Muscle of leg (tissue), 11 donors: Measurements from ENCODE around the gene KCNJ18. TPM values are rescaled to one million over a fixed set of nuclear protein-coding genes. Genes with fewer than 3 reads are reported as not detected.
"Not testable (repeated sequence)": the region's sequence is repeated elsewhere in the genome, so short reads cannot be mapped to it uniquely, and the experiment has no call there.

Experiments used
- DNase-seq: peaks from one replicate; pipeline ENCODE4 v3.0.0; 2013
- H3K27ac ChIP-seq: one replicate; pipeline ENCODE4 v1.5.1; 2013; ENCODE audit warnings: mild to moderate bottlenecking, low read length, control low read depth
- H3K27me3 ChIP-seq: one replicate; pipeline ENCODE4 v1.6.1; 2013; ENCODE audit warnings: low read length; ENCODE audit not compliant: control insufficient read depth, insufficient read depth
- H3K36me3 ChIP-seq: one replicate; pipeline ENCODE4 v1.6.1; 2013; ENCODE audit warnings: low read length; ENCODE audit not compliant: control insufficient read depth, insufficient read depth
- H3K4me1 ChIP-seq: one replicate; pipeline ENCODE4 v1.6.1; 2013; ENCODE audit warnings: low read length; ENCODE audit not compliant: control insufficient read depth, insufficient read depth
- H3K4me3 ChIP-seq: one replicate; pipeline ENCODE4 v1.5.1; 2013; ENCODE audit warnings: low read length, control low read depth
- H3K9me3 ChIP-seq: replicated peaks from 2 replicates; pipeline ENCODE4 v1.6.1; 2013; ENCODE audit warnings: low read depth, low read length; ENCODE audit not compliant: control insufficient read depth
- WGBS: methylation state at CpG from one replicate; pipeline ENCODE4 v1.1.5; 2013; ENCODE audit warnings: missing lambda C conversion rate; ENCODE audit not compliant: insufficient coverage; 5-methylcytosine and 5-hydroxymethylcytosine counted together
- polyA plus RNA-seq, 8 donors: library from polyadenylated mRNA; unstranded; fragments of 120-200 nt; gene quantifications; one replicate each; pipeline versions ENCODE4 v1.2.1 to v1.2.3, GENCODE V29; 2013; ENCODE audit warnings: inconsistent platforms in 1 of 8, low replicate concordance in 1 of 8; ENCODE audit not compliant: insufficient read length in 8 of 8, insufficient read depth in 1 of 8
- total RNA-seq: library from RNA; stranded (reverse); fragments of 120-200 nt; gene quantifications from one replicate; pipeline ENCODE4 v1.2.4, GENCODE V29; 2013

The KCNJ18 gene
- total and polyA plus RNA-seq, 9 donors: 0.08 TPM; not detected in 8

- not testable (repeated sequence) for DNase-seq, H3K36me3 ChIP-seq, H3K27ac ChIP-seq, H3K27me3 ChIP-seq, H3K4me3 ChIP-seq, H3K4me1 ChIP-seq
- WGBS: 64% methylated on average over 6 of the region's 7 CpGs
- peaks cover 26% of the 10 kb centered on the region for H3K9me3 ChIP-seq
Observed at GRCh38 chr17:21663614-21664474, 28.5 kb upstream of the KCNJ18 start.

DNA sequence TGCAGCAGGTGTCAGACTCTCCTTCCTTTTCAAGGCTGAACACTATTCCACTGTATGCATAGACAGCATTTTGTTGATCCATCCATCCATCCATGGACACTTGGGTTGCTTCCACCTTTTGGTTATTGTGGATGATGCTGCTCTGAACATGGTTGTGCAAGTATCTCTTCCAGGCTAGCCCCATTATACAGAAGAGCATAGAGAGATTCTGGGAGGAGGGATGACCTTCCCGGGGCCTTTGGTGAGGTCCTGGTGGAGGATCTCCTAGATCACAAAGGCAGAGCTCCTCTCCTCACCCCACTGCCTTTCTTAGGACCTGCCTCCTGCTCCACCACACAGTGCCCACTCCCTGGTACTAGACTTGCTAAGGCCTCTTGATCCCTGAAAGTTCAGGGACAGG is 27.2 kb upstream of the KCNJ18 start:
- H3K27ac ChIP-seq, DNase-seq, H3K4me1 ChIP-seq, H3K36me3 ChIP-seq, H3K4me3 ChIP-seq, H3K27me3 ChIP-seq: not testable (repeated sequence)
- peaks cover 32% of the 10 kb centered on the region for H3K9me3 ChIP-seq
- no CpG with 5 or more reads among the region's 1 CpG for WGBS

- H3K27ac ChIP-seq, H3K4me3 ChIP-seq, H3K4me1 ChIP-seq, DNase-seq, H3K36me3 ChIP-seq, H3K27me3 ChIP-seq: not testable (repeated sequence)
- peaks cover 38% of the 10 kb centered on the region for H3K9me3 ChIP-seq
- WGBS: 39% methylated on average over 2 of the region's 2 CpGs
Observed at GRCh38 chr17:21665935-21666493, 26.3 kb upstream of the KCNJ18 start.

GRCh38 chr17:21666711-21667412 is 25.5 kb upstream of the KCNJ18 start:
- H3K4me3 ChIP-seq, H3K27me3 ChIP-seq, H3K36me3 ChIP-seq, H3K4me1 ChIP-seq, DNase-seq, H3K27ac ChIP-seq: not testable (repeated sequence)
- H3K9me3 ChIP-seq: peaks cover 42% of the 10 kb centered on the region
- 55% methylated on average over 3 of the region's 3 CpGs for WGBS

DNA sequence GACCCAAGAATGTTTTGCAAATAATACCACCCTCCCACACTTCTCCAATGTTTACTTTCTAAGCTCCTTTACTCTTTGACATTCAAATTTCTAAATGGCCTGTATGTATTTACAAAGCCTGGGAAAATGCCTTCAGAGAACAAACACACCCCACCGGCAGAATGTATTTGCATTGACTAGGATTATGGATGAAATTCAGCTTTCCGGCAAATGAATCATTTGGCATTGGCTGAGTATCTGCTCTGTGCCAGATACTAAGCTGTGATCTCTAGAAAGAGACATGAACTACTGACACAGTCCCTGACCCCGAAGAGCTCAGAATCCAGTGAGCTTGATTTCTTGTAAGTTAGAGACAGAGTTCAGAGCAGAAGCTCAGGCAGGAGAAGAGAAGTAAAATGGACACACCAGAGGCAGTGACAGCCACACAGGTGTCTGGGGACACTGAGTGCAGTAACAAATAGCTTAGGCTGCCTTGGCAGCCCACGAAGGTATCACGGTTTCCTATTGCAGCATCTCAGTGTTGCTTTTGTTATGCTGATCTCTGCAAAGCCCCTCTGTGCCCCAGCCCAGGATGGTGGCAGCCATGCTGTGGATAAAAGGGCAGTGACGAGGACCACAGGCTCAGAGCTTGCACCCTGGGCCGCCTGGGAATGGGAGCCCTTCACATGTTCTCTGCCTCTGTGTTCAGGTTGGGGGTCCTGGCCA is 24.8 kb upstream of the KCNJ18 start:
- H3K4me1 ChIP-seq, H3K27me3 ChIP-seq, H3K36me3 ChIP-seq, H3K4me3 ChIP-seq, DNase-seq, H3K27ac ChIP-seq: not testable (repeated sequence)
- WGBS: 47% methylated on average over 4 of the region's 7 CpGs
- H3K9me3 ChIP-seq: peaks cover 42% of the 10 kb centered on the region

GRCh38 chr17:21668118-21668488 is 24.2 kb upstream of the KCNJ18 start:
- H3K4me1 ChIP-seq, H3K4me3 ChIP-seq, H3K27me3 ChIP-seq, H3K36me3 ChIP-seq, H3K27ac ChIP-seq, DNase-seq: not testable (repeated sequence)
- WGBS: no CpG with 5 or more reads among the region's 3 CpGs
- H3K9me3 ChIP-seq: peaks cover 39% of the 10 kb centered on the region

DNA sequence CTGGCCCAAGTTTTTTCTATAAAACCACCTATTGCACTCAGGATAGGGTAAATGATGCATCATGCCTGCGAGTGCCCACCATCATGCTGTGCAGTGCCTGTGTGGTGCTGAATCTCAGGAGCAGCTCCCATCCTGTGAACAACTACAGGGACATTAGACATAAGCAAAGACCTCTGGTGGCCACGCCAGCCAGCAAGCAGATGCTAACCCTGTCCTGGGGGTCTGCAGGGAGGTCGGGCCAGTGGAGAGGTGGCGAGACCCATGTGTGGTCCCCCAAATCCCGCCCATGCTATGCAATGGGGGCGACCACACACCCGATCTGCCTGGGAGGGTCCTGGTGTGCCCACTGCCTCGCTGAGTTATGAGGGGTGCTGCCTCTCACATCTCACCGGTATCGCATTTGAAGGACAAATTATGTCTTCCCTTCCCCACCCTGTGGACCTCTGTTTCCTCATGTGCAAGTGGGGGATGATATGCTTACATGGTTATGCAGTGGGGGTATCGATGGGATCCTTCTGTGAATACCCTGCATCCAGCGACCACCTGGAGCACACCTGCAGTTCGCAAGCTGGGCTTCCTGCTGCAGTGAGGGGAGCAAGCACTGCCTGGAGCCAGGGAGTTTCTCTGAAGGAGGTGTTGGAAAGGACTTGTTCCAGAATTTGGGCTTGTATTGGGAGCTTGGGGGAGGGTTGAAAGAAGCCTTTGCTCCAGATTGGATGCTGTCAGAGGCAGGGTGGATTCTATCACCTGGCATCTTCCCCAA is 23.4 kb upstream of the KCNJ18 start:
- not testable (repeated sequence) for H3K4me3 ChIP-seq, H3K4me1 ChIP-seq, H3K27me3 ChIP-seq, H3K36me3 ChIP-seq, H3K27ac ChIP-seq, DNase-seq
- H3K9me3 ChIP-seq: peaks cover 39% of the 10 kb centered on the region
- 100% methylated on average over 5 of the region's 13 CpGs for WGBS

- not testable (repeated sequence) for H3K27me3 ChIP-seq, H3K36me3 ChIP-seq
- 93% methylated on average over 7 of the region's 10 CpGs for WGBS
Observed at GRCh38 chr17:21669616-21670360, 22.5 kb upstream of the KCNJ18 start.

More at GRCh38 chr17:21669616-21670360, 22.5 kb upstream of the KCNJ18 start:
- DNase-seq, H3K4me1 ChIP-seq, H3K4me3 ChIP-seq, H3K27ac ChIP-seq: not testable (repeated sequence)
- peaks cover 46% of the 10 kb centered on the region for H3K9me3 ChIP-seq
